ENCODE data around the gene GABPA.

The GABPA gene

GRCh38 chr21:25813917-25814316 lies 79.1 kb downstream of the GABPA start:
- no peak for DNase-seq

GRCh38 chr21:25818121-25818520 lies 83.3 kb downstream of the GABPA start:
- DNase-seq = no peak

GRCh38 chr21:25818551-25818950 lies 83.8 kb downstream of the GABPA start:
- no peak for DNase-seq

Measured in CD4-positive, alpha-beta T cell treated with Interleukin-4 for 4 hours (primary cell).